Activated CD8-positive, alpha-beta T cell treated with anti-CD3 and anti-CD28 coated beads for 36 hours (primary cell): ENCODE data around the gene PIGO. TPM values are rescaled to one million over a fixed set of nuclear protein-coding genes. Genes with fewer than 3 reads are reported as not detected.

ENCODE experiments used
- ATAC-seq: fragments of 200-7000 bp; cut with Tn5 transposase; one replicate; pipeline ENCODE4 v1.10.0; 2021; ENCODE audit warnings: mild to moderate bottlenecking, moderate library complexity
- CTCF ChIA-PET: fragments of 350-600 bp; sonication (Branson Sonifier 250); formaldehyde crosslinking; loops from one replicate; lab custom pipeline; 2021; ENCODE audit warnings: antibody characterized with exemption; lab: Charles Lee
- POLR2A ChIA-PET: fragments of 350-600 bp; sonication (Branson Sonifier 250); formaldehyde crosslinking; loops from one replicate; lab custom pipeline; 2021; ENCODE audit warnings: antibody characterized with exemption; lab: Charles Lee
- DNase-seq: peaks from one replicate; pipeline ENCODE4 v3.0.0-alpha.2; 2020
- H3K27ac Mint-ChIP-seq: one replicate; pipeline ENCODE4 v1.8.0; 2021; ENCODE audit warnings: mild to moderate bottlenecking, mixed read lengths
- H3K27me3 Mint-ChIP-seq: one replicate; pipeline ENCODE4 v1.8.0; 2021; ENCODE audit warnings: mixed read lengths
- H3K36me3 Mint-ChIP-seq: one replicate; pipeline ENCODE4 v1.8.0; 2021; ENCODE audit warnings: low read depth, mixed read lengths
- H3K4me1 Mint-ChIP-seq: one replicate; pipeline ENCODE4 v1.8.0; 2021; ENCODE audit warnings: low read depth, mixed read lengths
- H3K4me3 Mint-ChIP-seq: one replicate; pipeline ENCODE4 v1.8.0; 2021; ENCODE audit warnings: mild to moderate bottlenecking, moderate library complexity, mixed read lengths
- H3K9me3 Mint-ChIP-seq: one replicate; pipeline ENCODE4 v1.8.0; 2021; ENCODE audit warnings: mixed read lengths
- intact Hi-C: fragments of 100-400 bp; cut with micrococcal nuclease; formaldehyde crosslinking; loops from one replicate; pipeline ENCODE4 v1.10.0; 2022
- total RNA-seq, 2 experiments: library from RNA; stranded (reverse); gene quantifications; one replicate each; pipeline ENCODE4 v1.2.3, GENCODE V29; 2021
- TF ChIP-seq, protein P1 (sequence below): fragments of 200-600 bp; IDR thresholded peaks from one replicate; pipeline ENCODE4 v1.8.0; 2022; ENCODE audit warnings: antibody characterized with exemption, mild to moderate bottlenecking

The PIGO gene
- total RNA-seq, 2 experiments from 2014 or later = 19.8 to 21.9 TPM

DNA sequence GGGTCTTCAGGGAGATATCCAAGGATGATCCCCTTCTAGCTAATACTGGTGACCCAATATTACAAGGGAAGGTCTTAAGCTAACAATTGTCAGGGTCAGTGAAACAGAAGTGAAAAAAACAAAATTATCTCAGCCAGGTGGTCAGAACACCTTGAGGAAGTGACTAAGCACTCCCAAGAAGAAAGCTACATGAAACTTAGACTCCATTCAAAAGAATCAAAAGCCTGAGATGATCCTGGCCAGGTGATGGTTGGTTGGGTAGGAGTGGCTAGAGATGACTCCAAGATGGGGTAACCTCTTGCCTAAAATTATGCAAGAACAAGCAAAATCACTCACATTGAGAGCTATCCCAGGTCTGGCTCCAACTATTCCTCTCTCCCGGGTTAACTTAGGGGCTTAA, 29.3 kb downstream of the PIGO start:
- no peaks in the 10 kb centered on the region for H3K9me3 Mint-ChIP-seq
- H3K27me3 Mint-ChIP-seq = no peaks in the 10 kb centered on the region
- peaks cover 42% of the 10 kb centered on the region for H3K4me1 Mint-ChIP-seq
- POLR2A ChIA-PET = interaction anchor here (0.8 to 2.4 kb wide), 6 partner anchors 8 to 878 kb away, joined by 3 to 9 read pairs (median 4); a partner anchor contains a TSS
- peak overlapping the region; percentile 78 for H3K27ac Mint-ChIP-seq
- TF ChIP-seq, protein P1, sequence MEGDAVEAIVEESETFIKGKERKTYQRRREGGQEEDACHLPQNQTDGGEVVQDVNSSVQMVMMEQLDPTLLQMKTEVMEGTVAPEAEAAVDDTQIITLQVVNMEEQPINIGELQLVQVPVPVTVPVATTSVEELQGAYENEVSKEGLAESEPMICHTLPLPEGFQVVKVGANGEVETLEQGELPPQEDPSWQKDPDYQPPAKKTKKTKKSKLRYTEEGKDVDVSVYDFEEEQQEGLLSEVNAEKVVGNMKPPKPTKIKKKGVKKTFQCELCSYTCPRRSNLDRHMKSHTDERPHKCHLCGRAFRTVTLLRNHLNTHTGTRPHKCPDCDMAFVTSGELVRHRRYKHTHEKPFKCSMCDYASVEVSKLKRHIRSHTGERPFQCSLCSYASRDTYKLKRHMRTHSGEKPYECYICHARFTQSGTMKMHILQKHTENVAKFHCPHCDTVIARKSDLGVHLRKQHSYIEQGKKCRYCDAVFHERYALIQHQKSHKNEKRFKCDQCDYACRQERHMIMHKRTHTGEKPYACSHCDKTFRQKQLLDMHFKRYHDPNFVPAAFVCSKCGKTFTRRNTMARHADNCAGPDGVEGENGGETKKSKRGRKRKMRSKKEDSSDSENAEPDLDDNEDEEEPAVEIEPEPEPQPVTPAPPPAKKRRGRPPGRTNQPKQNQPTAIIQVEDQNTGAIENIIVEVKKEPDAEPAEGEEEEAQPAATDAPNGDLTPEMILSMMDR = no peak
- DNase-seq (no peak), ATAC-seq (no peak)
- CTCF ChIA-PET = interaction anchor here (0.7 to 2.0 kb wide), 4 partner anchors 16 to 307 kb away, joined by 3 to 11 read pairs (median 3); no protein-coding TSS in a partner anchor
- H3K36me3 Mint-ChIP-seq = peaks cover 74% of the 10 kb centered on the region
- intact Hi-C loops = no loop called here
- H3K4me3 Mint-ChIP-seq = no peak overlapping the region

DNA sequence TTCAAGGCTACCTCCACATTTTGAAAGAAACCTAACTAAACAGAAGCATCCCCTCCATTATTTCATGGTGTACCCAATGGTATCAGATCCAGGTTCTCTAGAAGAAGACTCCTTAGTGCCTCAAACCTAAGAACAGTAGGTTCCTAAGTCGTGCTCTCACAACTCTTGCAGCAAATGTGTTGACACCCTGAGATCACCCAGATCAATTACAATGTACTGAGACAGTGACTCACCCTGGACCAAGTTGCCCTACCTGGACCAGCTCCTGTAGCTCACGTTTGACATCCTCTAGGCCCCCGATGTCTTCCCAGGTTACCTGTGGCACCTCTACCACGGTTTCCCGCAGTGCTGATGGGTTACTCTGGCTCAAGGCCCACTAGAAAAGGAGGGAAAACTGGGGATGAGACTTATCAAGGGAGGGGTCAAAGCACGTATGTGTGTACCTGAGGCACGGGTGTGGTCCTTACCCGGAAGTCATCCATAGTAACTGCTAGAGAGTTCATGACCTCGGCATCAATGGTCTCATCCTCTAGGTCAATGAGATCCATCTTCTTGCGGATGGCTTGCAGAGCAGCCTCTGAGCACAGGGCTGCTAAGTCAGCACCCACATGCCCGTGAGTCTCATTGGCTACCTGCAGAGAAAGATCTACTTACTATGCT, 35.7 kb downstream of the PIGO start:
- TF ChIP-seq, protein P1 = no peak
- ChIA-PET POLR2A (interaction anchor here (0.7 to 2.1 kb wide), 4 partner anchors 10 to 262 kb away, joined by 3 to 10 read pairs (median 6); no protein-coding TSS in a partner anchor), CTCF (interaction anchor here (5.2 kb wide), 1 partner anchor 9 kb away, joined by 35 read pairs; no protein-coding TSS in a partner anchor)
- Mint-ChIP-seq H3K4me1 (no peaks in the 10 kb centered on the region), H3K36me3 (peaks cover 84% of the 10 kb centered on the region), H3K27me3 (no peaks in the 10 kb centered on the region), H3K4me3 (no peak overlapping the region), H3K9me3 (no peaks in the 10 kb centered on the region), H3K27ac (peak overlapping the region; percentile 22)
- ATAC-seq (no peak), DNase-seq (no peak)
- intact Hi-C loops = no loop called here

DNA sequence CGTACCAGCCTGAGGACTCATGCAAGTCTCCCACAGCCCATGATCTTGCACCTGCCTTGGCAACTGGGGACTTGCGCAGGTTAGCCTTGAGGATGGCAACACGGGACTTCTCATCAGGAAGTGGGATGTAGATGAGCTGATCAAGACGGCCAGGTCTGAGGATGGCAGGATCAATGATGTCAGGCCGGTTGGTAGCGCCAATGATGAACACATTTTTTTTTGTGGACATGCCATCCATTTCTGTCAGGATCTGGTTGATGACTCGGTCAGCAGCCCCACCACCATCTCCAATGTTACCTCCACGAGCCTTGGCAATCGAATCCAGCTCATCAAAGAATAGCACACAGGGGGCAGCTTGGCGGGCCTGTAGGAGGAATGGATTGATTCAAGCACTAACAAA, 37.0 kb downstream of the PIGO start:
- TF ChIP-seq, protein P1 = no peak
- Mint-ChIP-seq H3K27me3 (no peaks in the 10 kb centered on the region), H3K27ac (peak overlapping the region; percentile 31), H3K4me1 (no peaks in the 10 kb centered on the region), H3K36me3 (peaks cover 82% of the 10 kb centered on the region), H3K4me3 (no peak overlapping the region), H3K9me3 (no peaks in the 10 kb centered on the region)
- DNase-seq (no peak), ATAC-seq (no peak)
- ChIA-PET POLR2A (interaction anchor here (0.8 to 1.6 kb wide), 3 partner anchors 8 to 12 kb away, joined by 3 to 8 read pairs (median 6); no protein-coding TSS in a partner anchor), CTCF (no interaction called here)
- intact Hi-C loops = no loop called here

DNA sequence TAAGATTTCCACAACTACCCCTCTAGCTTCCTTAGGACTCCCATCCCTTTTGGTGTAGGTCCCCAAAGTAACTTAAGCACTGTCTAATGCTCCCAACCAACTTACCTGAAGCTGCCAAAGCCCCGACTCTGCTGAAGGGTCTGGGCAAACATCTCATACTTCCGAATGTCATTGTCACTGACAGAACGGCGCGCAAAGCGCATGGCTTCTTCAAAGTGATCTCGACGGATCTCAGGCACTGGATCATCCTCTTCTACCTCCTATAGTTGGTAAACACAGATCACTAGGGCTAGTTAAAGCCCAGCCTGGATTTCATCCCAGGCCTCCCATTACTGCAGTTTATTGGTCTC, 39.1 kb downstream of the PIGO start:
- TF ChIP-seq, protein P1 = no peak
- no peaks in the 10 kb centered on the region for H3K4me1 Mint-ChIP-seq

More for the DNA sequence above, 39.1 kb downstream of the PIGO start:
- H3K9me3 Mint-ChIP-seq = no peaks in the 10 kb centered on the region
- no peak overlapping the region for H3K27ac Mint-ChIP-seq
- no peaks in the 10 kb centered on the region for H3K27me3 Mint-ChIP-seq
- H3K4me3 Mint-ChIP-seq = no peak overlapping the region
- ChIA-PET POLR2A (interaction anchor here (1.1 to 2.9 kb wide), 2 partner anchors 11 to 15 kb away, joined by 8 to 14 read pairs; partner anchors contain the start of gene VCP), CTCF (interaction anchor here (1.4 kb wide), 1 partner anchor 14 kb away, joined by 3 read pairs; no protein-coding TSS in a partner anchor)
- intact Hi-C loops = no loop called here
- H3K36me3 Mint-ChIP-seq = peaks cover 72% of the 10 kb centered on the region
- DNase-seq (no peak), ATAC-seq (no peak)
